Common myeloid progenitor, CD34-positive (primary cell): ENCODE data around the gene GZMM.

Experiments used
- CTCF ChIA-PET: fragments of 350-600 bp; sonication (Branson Sonifier 250); formaldehyde crosslinking; loops from one replicate; lab custom pipeline; 2021; ENCODE audit warnings: antibody characterized with exemption; lab: Charles Lee
- POLR2A ChIA-PET: fragments of 350-600 bp; sonication (Branson Sonifier 250); formaldehyde crosslinking; loops from one replicate; lab custom pipeline; 2021; ENCODE audit warnings: antibody characterized with exemption; lab: Charles Lee
- DNase-seq, 3 donors: peaks; one replicate each; pipeline versions ENCODE4 v3.0.0 to v3.0.0-alpha.2; 2013
- H3K27ac ChIP-seq, 2 experiments: 1 replicate in 1 of 2; 2 replicates in 1 of 2; pipeline ENCODE4 v1.7.0; 2013; ENCODE audit warnings: inconsistent platforms in 2 of 2, low read length in 2 of 2, mild to moderate bottlenecking in 2 of 2, low read depth in 1 of 2, moderate library complexity in 1 of 2; ENCODE audit not compliant: severe bottlenecking in 2 of 2, insufficient read depth in 1 of 2, poor library complexity in 1 of 2
- H3K27me3 ChIP-seq, 5 experiments: replicated peaks in 2 of 5; 1 replicate in 3 of 5; 2 replicates in 2 of 5; pipeline versions ENCODE4 v1.6.1 to v1.7.0; 2013; ENCODE audit warnings: low read length in 4 of 5, mild to moderate bottlenecking in 2 of 5, moderate library complexity in 2 of 5, inconsistent platforms in 1 of 5; ENCODE audit not compliant: insufficient read depth in 5 of 5, control insufficient read depth in 4 of 5
- H3K36me3 ChIP-seq, 4 experiments: 1 replicate in 2 of 4; 2 replicates in 2 of 4; pipeline versions ENCODE4 v1.6.1 to v1.7.0; 2013; ENCODE audit warnings: low read length in 3 of 4, control low read depth in 1 of 4, mild to moderate bottlenecking in 1 of 4; ENCODE audit not compliant: control insufficient read depth in 4 of 4, insufficient read depth in 4 of 4
- H3K4me1 ChIP-seq, 4 experiments: 1 replicate in 3 of 4; 2 replicates in 1 of 4; pipeline versions ENCODE4 v1.6.1 to v1.7.1; 2013; ENCODE audit warnings: low read length in 3 of 4, mild to moderate bottlenecking in 3 of 4, control low read depth in 1 of 4, inconsistent platforms in 1 of 4, moderate library complexity in 1 of 4; ENCODE audit not compliant: control insufficient read depth in 4 of 4, insufficient read depth in 4 of 4; ENCODE audit errors: control extremely low read depth in 1 of 4
- H3K4me3 ChIP-seq, 7 experiments: 1 replicate in 4 of 7; 2 replicates in 3 of 7; pipeline versions ENCODE4 v1.5.1 to v1.7.0; 2013; ENCODE audit warnings: mild to moderate bottlenecking in 7 of 7, low read length in 6 of 7, moderate library complexity in 6 of 7, inconsistent platforms in 2 of 7, low read depth in 2 of 7, control low read depth in 1 of 7; ENCODE audit not compliant: insufficient read depth in 4 of 7, control insufficient read depth in 1 of 7; ENCODE audit errors: extremely low read depth in 1 of 7
- H3K9me3 ChIP-seq, 5 experiments: 1 replicate in 4 of 5; 2 replicates in 1 of 5; pipeline versions ENCODE4 v1.6.1 to v1.7.1; 2013; ENCODE audit warnings: low read length in 4 of 5, mild to moderate bottlenecking in 2 of 5, inconsistent platforms in 1 of 5, low read depth in 1 of 5, moderate library complexity in 1 of 5; ENCODE audit not compliant: control insufficient read depth in 4 of 5, insufficient read depth in 2 of 5; ENCODE audit errors: control extremely low read depth in 1 of 5
- WGBS: methylation state at CpG from one replicate; pipeline ENCODE4 v1.1.5; 2013; ENCODE audit not compliant: insufficient coverage; 5-methylcytosine and 5-hydroxymethylcytosine counted together

GZMM gene

GRCh38 chr19:522726-523125 is 21.1 kb upstream of the GZMM start:
- Histone ChIP-seq H3K27me3 (peaks cover 0 to 8% (median 0%) of the 10 kb centered on the region in 5 experiments), H3K9me3 (peaks cover 0 to 13% (median 8%) of the 10 kb centered on the region in 5 experiments), H3K36me3 (peaks cover 0 to 3% (median 0%) of the 10 kb centered on the region in 4 experiments), H3K4me3 (no peak overlapping the region), H3K27ac (no peak overlapping the region), H3K4me1 (peaks cover 0 to 7% (median 2%) of the 10 kb centered on the region in 4 experiments)
- WGBS = 98% methylated on average over 11 of the region's 12 CpGs
- CTCF ChIA-PET = no interaction called here
- POLR2A ChIA-PET = no interaction called here
- no peak for DNase-seq

- CTCF ChIA-PET = interaction anchor here (1.6 kb wide), 1 partner anchor 14 kb away, joined by 5 read pairs; no protein-coding TSS in a partner anchor
- POLR2A ChIA-PET = no interaction called here
- no peak for DNase-seq
- H3K4me1 ChIP-seq = peaks cover 0 to 1% (median 0%) of the 10 kb centered on the region in 4 experiments
- H3K36me3 ChIP-seq = peaks cover 0 to 3% (median 0%) of the 10 kb centered on the region in 4 experiments
- no peak overlapping the region for H3K4me3 ChIP-seq
- H3K27me3 ChIP-seq = peaks cover 0 to 8% (median 0%) of the 10 kb centered on the region in 5 experiments
- peaks cover 0 to 13% (median 8%) of the 10 kb centered on the region in 5 experiments for H3K9me3 ChIP-seq
- H3K27ac ChIP-seq = no peak overlapping the region
- 92% methylated on average over 23 of the region's 29 CpGs for WGBS
Observed at GRCh38 chr19:524062-524674, 19.7 kb upstream of the GZMM start.

GRCh38 chr19:525029-525428 is 18.8 kb upstream of the GZMM start:
- H3K9me3 ChIP-seq = peaks cover 0 to 13% (median 7%) of the 10 kb centered on the region in 5 experiments
- peaks cover 0 to 5% (median 0%) of the 10 kb centered on the region in 5 experiments for H3K27me3 ChIP-seq
- DNase-seq = no peak
- WGBS = 77% methylated on average over 13 of the region's 18 CpGs
- ChIA-PET POLR2A (no interaction called here), CTCF (interaction anchor here (1.6 kb wide), 1 partner anchor 14 kb away, joined by 5 read pairs; no protein-coding TSS in a partner anchor)
- H3K4me3 ChIP-seq = no peak overlapping the region
- H3K4me1 ChIP-seq = no peaks in the 10 kb centered on the region
- H3K27ac ChIP-seq = no peak overlapping the region
- H3K36me3 ChIP-seq = no peaks in the 10 kb centered on the region

GRCh38 chr19:525857-526419 is 17.9 kb upstream of the GZMM start:
- DNase-seq = no peak
- peaks cover 0 to 5% (median 0%) of the 10 kb centered on the region in 5 experiments for H3K27me3 ChIP-seq
- no peak overlapping the region for H3K4me3 ChIP-seq
- ChIA-PET CTCF (interaction anchor here (0.8 kb wide), 1 partner anchor 15 kb away, joined by 4 read pairs; no protein-coding TSS in a partner anchor), POLR2A (no interaction called here)
- H3K9me3 ChIP-seq = peaks cover 0 to 13% (median 7%) of the 10 kb centered on the region in 5 experiments
- WGBS = 61% methylated on average over 13 of the region's 13 CpGs
- no peaks in the 10 kb centered on the region for H3K36me3 ChIP-seq
- peaks cover 0 to 8% (median 5%) of the 10 kb centered on the region in 4 experiments for H3K4me1 ChIP-seq
- no peak overlapping the region for H3K27ac ChIP-seq

GRCh38 chr19:530134-531008 is 13.5 kb upstream of the GZMM start:
- H3K4me3 ChIP-seq = peak overlapping the region; percentile 71 to 90 (median 87)
- CTCF ChIA-PET = interaction anchor here (0.7 to 6.0 kb wide), 3 partner anchors 12 to 24 kb away, joined by 3 to 56 read pairs (median 3); no protein-coding TSS in a partner anchor
- DNase-seq = no peak
- peak overlapping the region in 1 of 2 experiments; percentile 77 for H3K27ac ChIP-seq
- H3K27me3 ChIP-seq = peaks cover 0 to 2% (median 0%) of the 10 kb centered on the region in 5 experiments
- peaks cover 0 to 4% (median 0%) of the 10 kb centered on the region in 4 experiments for H3K36me3 ChIP-seq
- no peaks in the 10 kb centered on the region for H3K9me3 ChIP-seq
- POLR2A ChIA-PET = interaction anchor here (0.7 to 1.9 kb wide), 2 partner anchors 10 to 20 kb away, joined by 6 to 10 read pairs; no protein-coding TSS in a partner anchor
- peaks cover 0 to 28% (median 22%) of the 10 kb centered on the region in 4 experiments for H3K4me1 ChIP-seq
- 85% methylated on average over 28 of the region's 38 CpGs for WGBS

GRCh38 chr19:531009-531752 is 12.7 kb upstream of the GZMM start:
- DNase-seq = peak; percentile 83 to 94 (median 94)
- POLR2A ChIA-PET = interaction anchor here (0.6 to 1.9 kb wide), 3 partner anchors 20 to 55 kb away, joined by 3 to 10 read pairs (median 5); partner anchors contain the start of gene BSG
- 0% methylated on average over 84 of the region's 103 CpGs for WGBS

More at GRCh38 chr19:531009-531752, 12.7 kb upstream of the GZMM start:
- Histone ChIP-seq H3K27me3 (peaks cover 0 to 2% (median 0%) of the 10 kb centered on the region in 5 experiments), H3K9me3 (no peaks in the 10 kb centered on the region), H3K27ac (peak overlapping the region; percentile 40 to 77), H3K4me1 (peaks cover 0 to 28% (median 22%) of the 10 kb centered on the region in 4 experiments), H3K36me3 (peaks cover 0 to 12% (median 4%) of the 10 kb centered on the region in 4 experiments), H3K4me3 (peak overlapping the region; percentile 72 to 90 (median 87))
- CTCF ChIA-PET = interaction anchor here (0.7 to 6.0 kb wide), 4 partner anchors 12 to 25 kb away, joined by 3 to 56 read pairs (median 4); partner anchors contain the start of gene TPGS1
